Fibroblast of upper back skin (primary cell): ENCODE measurements around the gene RARRES2.

ENCODE experiments used
- DNase-seq: peaks from one replicate; pipeline ENCODE4 v3.0.0-alpha.2; 2013

The RARRES2 gene

DNA sequence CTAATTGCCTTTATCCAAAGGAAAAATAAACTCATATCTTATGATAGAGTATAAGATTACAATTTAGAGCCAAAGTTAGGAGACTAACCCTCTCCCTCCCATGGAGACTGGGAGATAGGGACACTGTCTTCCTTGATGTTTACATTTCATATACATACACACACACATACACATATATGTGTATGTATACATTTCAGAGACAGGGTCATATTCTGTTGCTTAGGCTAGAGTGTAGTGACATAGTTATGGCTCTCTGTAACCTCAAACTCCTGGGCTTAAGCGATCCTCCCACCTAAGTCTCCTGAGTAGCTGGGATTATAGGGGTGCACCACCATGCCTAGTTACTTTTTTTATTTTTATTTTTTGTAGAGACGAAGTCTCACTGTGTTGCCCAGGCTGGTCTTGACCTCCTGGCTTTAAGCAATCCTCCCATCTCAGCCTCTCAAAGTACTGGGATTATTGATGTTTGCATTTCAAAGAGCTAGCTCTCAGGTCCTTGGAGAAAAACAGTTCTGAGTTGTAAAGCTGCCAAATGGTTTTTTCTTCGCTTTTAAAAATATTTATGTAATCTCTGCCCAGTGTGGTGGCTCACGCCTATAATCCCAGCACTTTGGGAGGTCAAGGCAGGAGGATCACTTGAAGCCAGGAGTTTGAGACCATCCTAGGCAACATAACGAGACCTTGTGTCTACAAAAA, 19.1 kb upstream of the RARRES2 start:
- no peak for DNase-seq

DNA sequence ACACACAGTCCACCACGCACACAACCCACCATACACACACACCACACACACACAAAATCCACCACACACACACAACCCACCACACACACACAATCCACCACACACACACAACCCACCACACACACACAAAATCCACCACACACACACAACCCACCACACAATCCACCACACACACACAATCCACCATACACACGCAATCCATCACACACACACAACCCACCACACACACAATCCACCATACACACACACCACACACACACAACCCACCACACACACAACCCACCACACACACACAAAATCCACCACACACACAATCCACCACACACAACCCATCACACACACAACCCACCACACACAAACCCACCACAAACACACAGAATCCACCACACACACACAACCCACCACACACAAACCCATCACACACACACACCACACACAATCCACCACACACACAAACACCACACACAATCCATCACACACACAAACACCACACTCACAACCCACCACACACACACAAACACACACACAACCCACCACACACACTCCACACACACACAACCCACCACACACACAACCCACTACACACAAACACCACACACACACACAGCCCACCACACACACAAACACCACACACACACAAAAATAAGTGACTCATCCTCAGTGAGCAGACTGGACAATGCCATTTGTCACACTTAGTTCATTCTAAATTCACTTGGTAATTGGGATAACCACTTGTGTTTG, 18.4 kb upstream of the RARRES2 start:
- no peak for DNase-seq

DNA sequence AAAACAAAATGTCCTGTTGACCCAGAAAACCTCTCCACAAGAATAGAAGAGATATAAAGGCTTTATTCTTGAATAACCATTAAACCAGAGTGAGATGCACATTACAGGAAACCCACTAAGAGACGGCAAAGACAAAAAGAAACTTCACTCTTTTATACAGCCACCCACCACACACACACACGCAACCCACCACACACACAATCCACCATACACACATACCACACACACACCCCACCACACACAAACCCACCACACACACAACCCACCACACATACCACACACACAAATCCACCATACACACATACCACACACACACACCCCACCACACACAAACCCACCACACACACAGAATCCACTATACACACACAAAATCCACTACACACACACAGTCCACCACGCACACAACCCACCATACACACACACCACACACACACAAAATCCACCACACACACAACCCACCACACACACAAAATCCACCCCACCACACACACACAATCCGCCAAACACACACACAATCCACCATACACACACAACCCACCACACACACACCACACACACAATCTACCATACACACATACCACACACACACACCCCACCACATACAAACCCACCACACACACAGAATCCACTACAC, 17.7 kb upstream of the RARRES2 start:
- DNase-seq: no peak

DNA sequence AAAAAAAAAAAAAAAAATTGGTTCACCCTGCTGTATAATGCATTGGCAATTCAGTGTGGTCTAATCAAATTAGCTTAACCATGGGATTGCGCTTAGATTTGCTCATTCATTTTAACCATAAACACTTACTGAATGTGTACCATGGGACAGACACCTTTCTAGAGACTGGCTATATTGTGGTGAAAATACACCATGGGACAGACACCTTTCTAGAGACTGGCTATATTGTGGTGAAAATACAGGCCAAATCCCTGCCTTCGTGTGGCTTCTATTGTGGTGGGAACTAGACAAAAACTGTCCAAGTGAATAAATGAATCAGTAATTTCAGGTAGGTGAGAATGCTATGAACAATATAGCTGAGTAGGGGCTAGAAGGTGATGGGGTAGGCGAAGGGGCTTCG, 17.0 kb upstream of the RARRES2 start:
- no peak for DNase-seq

DNA sequence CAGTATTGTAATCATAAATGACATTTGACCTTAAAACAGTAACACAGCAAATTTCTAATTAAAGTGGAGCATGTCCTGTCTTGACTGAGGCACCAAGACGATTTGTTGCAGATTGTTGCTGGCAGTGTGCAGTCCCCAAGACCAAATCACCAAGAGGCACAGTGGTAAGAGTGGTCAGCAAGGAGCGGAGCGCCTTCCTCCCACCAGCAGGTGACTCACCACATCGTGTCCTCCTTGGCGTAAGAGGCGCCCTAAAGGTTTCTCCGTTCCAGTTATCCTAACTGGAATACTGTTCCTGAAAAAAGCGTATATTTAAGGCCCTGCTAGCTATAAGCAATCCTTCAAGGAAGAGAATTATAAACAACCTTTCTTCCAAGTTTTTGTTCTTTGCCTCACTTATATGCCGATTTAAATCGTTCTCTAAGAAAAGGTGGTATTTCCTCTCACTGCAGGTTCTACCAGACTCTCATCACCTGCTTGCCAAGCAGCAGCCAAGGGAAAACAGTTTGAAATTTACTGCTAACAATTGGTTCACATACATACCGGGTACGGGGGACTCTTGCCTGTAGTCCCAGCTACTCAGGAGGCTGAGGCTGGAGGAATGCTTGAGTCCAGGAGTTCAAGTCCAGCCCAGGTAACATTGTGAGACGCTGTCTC, 16.5 kb upstream of the RARRES2 start:
- no peak for DNase-seq

DNA sequence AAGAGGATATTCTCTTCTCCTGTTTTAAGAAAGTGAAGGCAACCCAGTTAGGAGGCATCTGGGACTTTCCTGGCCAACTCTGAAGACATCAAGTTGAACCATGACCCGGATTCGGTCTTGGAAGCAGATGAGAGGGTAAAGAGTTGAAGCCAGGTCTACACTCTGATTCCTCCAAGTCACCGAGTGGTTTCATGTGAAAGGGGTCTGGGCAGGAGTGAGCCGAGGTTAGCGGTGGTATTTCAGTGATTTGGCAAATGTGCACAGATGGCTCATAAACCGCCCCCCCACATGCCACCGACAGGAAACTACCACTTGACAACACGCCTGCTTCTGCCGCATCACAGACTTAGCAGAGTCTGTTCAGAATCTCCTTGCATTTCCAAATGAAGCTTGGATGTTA, 15.8 kb upstream of the RARRES2 start:
- no peak for DNase-seq

DNA sequence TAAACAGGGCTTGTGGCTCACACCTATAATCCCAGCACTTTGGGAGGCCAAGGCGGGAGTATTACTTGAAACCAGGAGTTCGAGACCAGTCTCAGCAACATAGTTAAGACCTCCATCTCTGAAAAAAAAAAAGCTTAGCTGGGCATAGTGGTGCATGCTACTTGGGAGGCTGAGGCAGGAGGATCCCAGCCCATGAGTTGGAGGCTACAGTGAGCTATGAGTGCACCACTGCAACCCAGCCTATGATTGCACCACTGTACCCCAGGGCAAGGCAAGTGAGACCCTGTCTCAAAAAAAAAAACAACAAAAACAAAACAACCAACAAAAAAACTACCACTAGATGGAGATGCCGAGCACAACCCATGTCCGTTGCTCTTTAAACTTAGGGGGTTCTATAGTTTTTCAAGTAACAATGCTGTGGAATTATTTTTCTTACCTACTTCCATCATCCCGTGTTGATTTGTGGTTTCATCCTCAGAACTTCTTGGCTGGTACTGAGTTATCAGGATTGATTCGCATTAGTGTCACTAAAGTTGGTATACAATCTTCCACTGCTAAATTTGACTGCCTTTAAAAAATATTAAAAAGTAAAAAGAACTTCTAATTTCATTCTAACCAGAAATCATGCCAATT, 15.0 kb upstream of the RARRES2 start:
- DNase-seq: peak; percentile 25

DNA sequence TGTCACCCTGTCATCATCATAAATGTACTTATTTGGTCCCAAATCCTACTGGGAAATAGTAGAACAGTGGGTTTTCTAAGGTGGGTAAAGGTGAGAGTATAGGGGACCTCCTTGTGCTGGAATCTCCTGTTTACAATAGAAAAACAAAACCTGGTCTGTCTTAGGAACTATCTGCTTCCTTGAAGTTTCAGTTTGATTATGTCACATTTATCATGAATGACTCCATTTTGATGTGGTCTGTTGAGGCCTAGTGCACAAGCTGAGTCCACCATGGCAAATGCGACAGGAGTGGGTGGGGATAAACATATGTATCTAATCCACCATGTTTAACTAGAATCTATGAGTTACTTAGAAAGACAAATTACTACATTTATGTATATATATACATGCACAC, 14.2 kb upstream of the RARRES2 start:
- no peak for DNase-seq

DNA sequence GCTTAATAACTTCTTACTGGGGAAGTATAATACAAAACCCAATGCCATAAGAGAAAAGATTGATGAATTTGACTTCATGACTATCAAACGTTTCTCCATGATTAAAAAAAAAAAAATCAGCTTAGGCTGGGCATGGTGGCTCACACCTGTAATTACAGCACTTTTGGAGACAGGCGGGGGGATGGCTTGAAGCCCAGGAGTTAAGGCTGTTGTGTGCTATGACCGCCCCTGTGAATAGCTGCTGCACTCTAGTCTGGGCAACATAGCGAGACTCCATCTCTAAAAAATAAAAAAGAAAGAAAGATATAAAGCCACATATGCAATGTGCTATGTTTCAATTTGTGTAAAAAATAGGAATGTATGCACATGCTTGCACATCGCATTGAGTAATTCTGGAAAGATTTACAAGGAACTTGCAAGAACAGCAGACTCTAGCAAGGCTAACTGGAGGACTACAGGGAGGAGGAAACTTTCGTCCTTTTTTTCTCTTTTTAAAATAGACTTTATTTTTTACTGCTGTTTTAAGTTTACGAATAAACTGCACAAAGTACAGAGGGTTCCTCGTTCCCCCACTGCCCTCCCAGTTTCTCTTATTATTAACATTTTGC, 10.3 kb upstream of the RARRES2 start:
- no peak for DNase-seq

DNA sequence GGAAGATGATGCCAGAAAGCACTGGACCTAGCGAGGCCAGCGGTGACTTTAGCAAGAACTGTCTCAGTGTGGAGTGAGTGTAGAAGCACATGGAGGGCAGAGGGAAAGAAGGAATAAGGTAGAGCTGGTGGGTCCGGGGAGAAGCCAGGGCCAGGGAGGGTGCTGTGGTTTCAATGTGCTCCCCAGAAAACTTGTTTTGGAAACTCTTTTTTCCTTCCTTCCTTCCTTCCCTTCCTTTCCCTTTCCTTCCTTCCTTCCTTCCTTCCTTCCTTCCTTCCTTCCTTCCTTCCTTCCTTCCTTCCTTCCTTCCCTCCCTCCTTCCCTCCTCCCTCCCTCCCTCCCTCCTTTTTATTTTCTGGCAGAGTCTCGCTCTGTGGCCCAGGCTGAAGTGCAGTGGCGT, 5.5 kb upstream of the RARRES2 start:
- DNase-seq: no peak

DNA sequence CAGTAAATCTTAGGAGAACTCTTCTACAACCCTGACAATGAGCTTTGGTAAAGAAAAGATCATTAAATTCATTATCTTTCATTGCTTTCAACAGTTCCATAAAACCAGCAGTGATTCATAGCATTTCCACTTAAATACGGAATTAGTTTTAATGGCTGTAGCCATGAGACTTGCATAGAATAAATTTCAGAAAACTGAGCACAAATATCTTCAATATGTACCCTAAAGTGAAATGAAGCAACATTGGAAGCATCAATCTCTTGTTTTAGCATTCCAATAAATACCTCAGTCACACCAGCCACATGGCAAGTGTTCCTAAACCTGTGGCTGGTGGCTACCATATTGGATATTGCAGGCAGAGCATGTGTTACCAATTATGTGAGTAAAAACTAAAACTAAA, 3.6 kb upstream of the RARRES2 start:
- no peak for DNase-seq

DNA sequence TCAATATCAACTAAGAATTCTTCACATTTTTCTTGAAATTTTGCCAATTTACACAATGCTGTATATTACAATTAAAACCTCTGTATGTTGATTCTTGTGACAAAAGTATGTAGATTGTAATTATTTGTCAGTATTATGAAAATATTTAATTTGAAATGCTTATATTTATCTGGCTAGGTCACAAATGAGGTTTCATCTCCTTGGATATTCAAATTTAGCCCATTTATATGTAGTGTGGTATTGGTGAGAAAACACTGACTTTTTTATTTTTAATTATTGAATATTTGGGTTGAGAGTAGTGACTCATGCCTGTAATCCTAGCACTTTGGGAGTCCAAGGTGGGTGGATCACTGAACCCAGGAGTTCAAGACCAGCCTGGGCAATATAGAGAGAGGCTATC, 2.9 kb upstream of the RARRES2 start:
- no peak for DNase-seq

DNA sequence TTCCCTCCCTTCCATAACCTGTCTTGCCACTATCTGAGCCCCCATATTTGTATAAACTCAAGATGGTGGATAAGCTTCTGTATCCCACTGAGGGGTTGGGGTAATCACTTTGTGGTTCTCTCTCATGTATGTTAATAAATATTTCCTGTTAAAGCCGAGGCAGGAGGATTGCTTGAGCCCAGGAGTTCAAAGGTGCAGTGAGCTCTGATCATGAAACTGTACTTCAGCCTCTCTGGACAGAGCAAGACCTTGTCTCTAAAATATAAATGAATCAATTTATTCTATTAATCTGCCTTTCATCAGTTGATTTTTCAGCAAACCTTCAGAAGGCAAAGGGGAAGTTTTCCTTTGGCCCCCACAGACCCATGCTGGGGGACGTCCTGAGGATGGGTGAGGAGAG, 1.8 kb upstream of the RARRES2 start:
- DNase-seq: no peak

DNA sequence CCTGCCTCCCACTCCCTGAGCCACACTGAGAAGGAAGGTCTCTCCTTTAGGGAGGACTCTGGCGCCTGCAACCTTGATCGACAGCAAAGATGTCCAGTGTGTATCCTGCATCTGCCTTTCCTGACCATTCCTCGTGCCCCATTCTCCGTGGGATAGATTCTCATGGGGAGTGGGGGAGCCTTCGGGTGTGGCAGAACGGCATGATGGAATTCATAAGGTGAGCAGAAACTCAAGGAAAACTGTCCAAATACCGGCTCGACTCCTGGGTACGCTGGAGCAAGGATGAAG, 636 bp upstream of the RARRES2 start:
- no peak for DNase-seq

DNA sequence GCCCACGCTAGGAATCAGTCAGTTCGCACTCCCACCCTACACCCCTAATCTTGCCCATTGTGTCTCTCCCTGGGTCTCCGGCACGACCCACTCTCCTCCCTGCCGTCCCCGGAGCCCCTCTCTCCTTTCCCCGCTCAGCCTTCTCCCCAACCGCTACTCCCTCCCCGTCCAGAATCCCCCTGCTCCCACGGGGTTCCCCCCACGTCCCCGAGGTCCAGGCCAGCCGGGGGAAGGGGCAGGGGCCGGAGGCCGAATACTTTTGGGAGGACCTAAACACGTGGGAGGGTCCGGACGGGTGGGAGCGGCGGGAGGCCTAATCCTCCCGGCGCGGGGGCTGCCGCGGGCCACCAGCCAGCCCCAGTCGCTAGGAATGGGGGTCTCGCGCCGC, 560 bp downstream of the RARRES2 start:
- DNase-seq: no peak

DNA sequence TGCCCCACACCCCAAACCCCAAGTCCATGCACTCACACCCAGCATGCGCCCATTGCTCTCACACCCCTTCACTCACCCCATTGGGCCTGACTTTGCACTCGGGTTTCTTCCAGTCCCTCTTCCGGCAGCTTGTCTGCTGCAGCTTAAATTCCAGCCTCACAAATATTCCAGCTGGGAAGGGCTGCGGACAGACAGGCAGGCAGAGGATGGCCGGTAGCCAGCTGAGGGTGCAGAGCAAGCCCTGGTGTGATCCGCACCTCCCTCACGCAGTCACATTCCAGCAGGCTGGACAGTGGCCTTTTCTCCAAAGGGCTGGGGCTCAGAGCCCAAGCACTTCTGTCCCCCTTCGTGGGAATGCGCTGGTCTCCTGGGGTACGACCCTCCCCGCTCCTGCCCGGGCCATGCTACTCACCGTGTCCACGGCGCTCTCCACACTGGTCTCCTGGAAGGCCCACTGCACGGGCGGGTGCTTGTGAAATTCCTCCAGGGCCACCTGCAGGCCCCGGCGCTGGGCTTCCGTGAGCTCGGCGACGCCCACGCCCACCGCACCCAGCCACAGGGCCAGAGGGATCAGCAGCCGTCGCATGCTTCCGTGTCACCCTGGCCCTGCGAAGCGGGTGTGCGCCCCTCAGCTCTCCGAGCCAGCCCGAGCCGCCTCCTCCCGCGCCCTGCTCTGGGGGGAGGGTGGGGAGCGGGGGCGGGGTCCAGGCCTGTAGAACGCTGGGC, 1.2 kb downstream of the RARRES2 start:
- DNase-seq: peak; percentile 63

DNA sequence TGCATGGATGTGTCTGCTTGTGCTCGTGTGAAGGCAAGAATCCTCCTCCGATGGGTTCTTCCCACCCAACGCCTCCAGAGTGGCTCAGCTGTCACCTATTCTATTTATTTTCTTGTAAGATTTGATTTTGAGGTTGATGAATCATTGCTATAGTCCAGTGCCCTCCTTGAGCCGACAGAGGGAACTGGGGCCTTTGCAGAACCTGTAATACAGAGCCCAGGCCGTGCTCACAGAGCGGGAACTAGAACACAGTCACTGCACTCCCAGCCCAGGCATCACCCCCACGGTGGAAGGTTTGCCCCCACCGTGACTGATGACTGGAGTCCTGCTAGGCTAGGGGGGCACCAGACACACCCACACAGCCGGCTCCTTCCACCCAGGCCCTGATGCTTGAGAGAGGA, 2.0 kb downstream of the RARRES2 start:
- no peak for DNase-seq

DNA sequence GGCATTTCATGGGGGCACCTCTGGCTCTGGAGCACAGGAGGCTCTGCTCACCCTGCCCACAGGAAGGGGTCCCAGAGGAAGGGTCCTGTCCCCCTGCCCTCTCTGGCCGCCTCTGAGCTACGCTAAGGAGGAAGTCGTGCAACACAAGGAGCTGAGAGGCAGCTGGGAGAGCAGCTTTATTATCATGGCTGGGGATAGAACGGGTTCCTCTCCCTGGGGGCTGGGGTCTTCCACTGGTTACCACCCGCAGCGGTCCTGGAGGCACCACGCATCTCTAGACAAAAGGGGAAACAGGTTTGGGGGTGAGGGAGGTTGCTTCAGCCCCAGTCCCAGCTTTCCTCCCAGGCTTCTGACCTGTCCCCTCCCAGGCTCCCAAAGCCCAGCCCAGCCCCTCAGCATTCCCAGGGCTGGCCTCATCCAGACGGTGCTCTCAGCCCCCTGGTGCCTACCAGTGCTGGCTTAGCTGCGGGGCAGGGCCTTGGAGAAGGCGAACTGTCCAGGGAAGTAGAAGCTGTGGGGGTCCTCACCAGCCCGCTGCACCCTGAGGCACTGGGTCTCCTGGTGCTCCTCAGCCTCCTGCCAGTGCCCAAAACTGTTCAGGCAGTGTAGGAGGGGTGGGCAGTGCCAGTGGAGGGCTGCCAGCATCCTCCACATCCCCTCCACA, 3.1 kb downstream of the RARRES2 start:
- DNase-seq: no peak

DNA sequence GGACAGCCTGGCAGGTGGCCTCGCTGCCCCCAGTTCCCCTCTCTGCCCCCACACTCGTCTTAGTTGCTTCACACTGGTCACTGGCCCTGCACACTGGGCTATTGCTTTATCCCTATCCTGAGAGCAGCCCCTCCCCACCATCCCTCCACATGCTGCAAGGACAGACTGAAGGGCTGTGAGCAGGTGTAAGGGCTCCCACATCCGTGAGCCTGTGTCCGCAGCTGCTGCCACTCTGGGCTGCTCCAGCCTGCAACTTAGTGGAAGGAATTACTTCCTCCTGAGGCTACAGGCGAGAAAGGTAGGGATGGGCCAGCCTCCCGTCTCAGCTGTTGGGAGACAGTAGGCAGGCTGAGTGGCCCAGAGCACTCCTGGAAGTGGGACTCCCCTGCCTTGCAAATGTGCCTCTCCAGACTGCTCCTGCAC, 3.8 kb downstream of the RARRES2 start:
- no peak for DNase-seq

DNA sequence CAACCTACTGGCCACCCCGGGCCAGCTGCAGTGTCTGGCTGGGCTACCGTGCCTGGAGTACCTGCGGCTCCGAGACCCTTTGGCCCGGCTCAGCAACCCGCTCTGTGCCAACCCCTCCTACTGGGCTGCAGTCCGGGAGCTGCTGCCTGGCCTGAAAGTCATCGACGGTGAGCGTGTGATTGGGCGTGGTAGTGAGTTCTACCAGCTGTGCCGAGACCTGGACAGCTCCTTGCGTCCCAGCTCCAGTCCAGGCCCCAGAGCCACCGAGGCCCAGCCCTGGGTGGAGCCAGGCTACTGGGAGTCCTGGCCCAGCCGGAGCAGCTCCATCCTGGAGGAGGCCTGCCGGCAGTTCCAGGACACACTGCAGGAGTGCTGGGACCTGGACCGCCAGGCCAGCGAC, 4.2 kb downstream of the RARRES2 start:
- DNase-seq: no peak

DNA sequence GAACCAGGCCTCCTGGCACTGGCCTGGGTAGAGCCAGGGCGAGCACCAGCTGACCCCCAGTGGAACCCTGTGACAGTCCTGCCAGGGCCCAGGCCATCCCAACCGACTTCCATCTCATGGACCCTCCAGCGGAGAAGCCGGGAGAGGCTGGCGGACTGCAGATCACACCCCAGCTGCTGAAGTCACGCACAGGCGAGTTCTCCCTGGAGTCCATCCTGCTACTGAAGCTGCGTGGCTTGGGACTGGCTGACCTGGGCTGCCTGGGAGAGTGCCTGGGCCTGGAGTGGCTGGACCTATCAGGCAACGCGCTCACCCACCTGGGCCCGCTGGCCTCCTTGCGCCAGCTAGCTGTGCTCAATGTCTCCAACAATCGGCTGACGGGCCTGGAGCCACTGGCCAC, 4.7 kb downstream of the RARRES2 start:
- DNase-seq: no peak

DNA sequence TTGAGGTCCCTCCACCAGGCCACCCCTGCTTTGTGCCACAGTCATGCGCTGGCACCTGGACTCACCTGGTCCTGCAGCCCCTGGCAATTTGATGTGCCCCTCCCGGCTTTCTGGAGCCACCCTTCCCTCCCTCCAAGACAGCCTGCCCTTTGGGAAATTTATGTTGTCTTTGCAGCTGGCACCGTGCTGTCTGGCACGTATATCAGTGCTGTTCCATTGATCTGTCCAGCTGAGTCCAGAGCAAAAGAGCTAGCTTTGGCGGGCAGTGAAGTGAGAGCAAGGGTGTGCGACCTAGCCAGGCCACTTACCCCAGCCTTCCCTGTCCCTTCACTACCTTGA, 5.7 kb downstream of the RARRES2 start:
- no peak for DNase-seq
